Hindlimb muscle (tissue), 1 donor: Measurements from ENCODE around the gene FBLL1. TPM values are rescaled to one million over a fixed set of nuclear protein-coding genes. Genes with fewer than 3 reads are reported as not detected.
"Not testable (repeated sequence)": the region's sequence is repeated elsewhere in the genome, so short reads cannot be mapped to it uniquely, and the experiment has no call there.

ENCODE experiments used
- DNase-seq: peaks from one replicate; pipeline ENCODE4 v3.0.0-alpha.2; 2013
- polyA plus RNA-seq: library from polyadenylated mRNA; unstranded; fragments of 120-200 nt; gene quantifications from one replicate; pipeline ENCODE4 v1.2.1, GENCODE V29; 2013; ENCODE audit not compliant: insufficient read length

The FBLL1 gene
- polyA plus RNA-seq, 1 donor = 2.4 TPM

- no peak for DNase-seq
These were observed 24.4 kb downstream of the FBLL1 start for GRCh38 chr5:168553377-168554130.

GRCh38 chr5:168557389-168557788 lies 28.3 kb downstream of the FBLL1 start:
- no peak for DNase-seq

GRCh38 chr5:168562279-168562678 lies 33.2 kb downstream of the FBLL1 start:
- DNase-seq = no peak

GRCh38 chr5:168563959-168564358 lies 34.9 kb downstream of the FBLL1 start:
- no peak for DNase-seq

- no peak for DNase-seq
These were observed 39.6 kb downstream of the FBLL1 start for GRCh38 chr5:168568738-168569137.

- no peak for DNase-seq
These were observed 41.6 kb downstream of the FBLL1 start for GRCh38 chr5:168570490-168571328.

- DNase-seq = not testable (repeated sequence)
These were observed 44.6 kb downstream of the FBLL1 start for GRCh38 chr5:168573663-168574062.

GRCh38 chr5:168574156-168574555 lies 45.1 kb downstream of the FBLL1 start:
- DNase-seq = not testable (repeated sequence)

GRCh38 chr5:168575391-168576372 lies 46.6 kb downstream of the FBLL1 start:
- DNase-seq = no peak

GRCh38 chr5:168578006-168578405 lies 48.9 kb downstream of the FBLL1 start:
- DNase-seq = no peak

- peak; percentile 88 for DNase-seq
These were observed 49.7 kb downstream of the FBLL1 start, which contains the start of gene PANK3 for GRCh38 chr5:168578538-168579487. PANK3 (minus strand) TSS chr5:168579368; CDS start chr5:168579283, 85 bp downstream.

GRCh38 chr5:168579488-168580226 lies 50.6 kb downstream of the FBLL1 start:
- peak; percentile 99 for DNase-seq

- no peak for DNase-seq
These were observed 51.1 kb downstream of the FBLL1 start for GRCh38 chr5:168580227-168580508.

Other genes starting within 250 kb of the FBLL1 start
- gene WWC1, start 237.7 kb upstream of the FBLL1 start, polyA plus RNA-seq = 1.0 TPM
- gene RARS1, start 42.8 kb upstream of the FBLL1 start, polyA plus RNA-seq = 50.3 TPM
- 37.1 TPM for gene PANK3, start 50.1 kb downstream of the FBLL1 start, polyA plus RNA-seq